Loucy (cell line): ENCODE data around the gene PCYT2.

Experiments
- H2AFZ ChIP-seq: fragments of 200-600 bp; sonication (generic); 2 replicates; pipeline ENCODE4 v1.6.0; 2016; ENCODE audit warnings: antibody characterized with exemption, mild to moderate bottlenecking, low read length, moderate library complexity
- H3F3A ChIP-seq: fragments of 200-600 bp; 2 replicates; pipeline ENCODE4 v1.6.0; 2016; ENCODE audit warnings: antibody characterized with exemption, low read depth, mild to moderate bottlenecking
- H3K27me3 ChIP-seq: fragments of 200-600 bp; sonication (generic); 2 replicates; pipeline ENCODE4 v1.6.1; 2014; ENCODE audit warnings: low read length, mild to moderate bottlenecking; ENCODE audit not compliant: insufficient read depth, poor library complexity, severe bottlenecking
- H3K36me3 ChIP-seq: fragments of 200-600 bp; sonication (generic); 2 replicates; pipeline ENCODE4 v1.6.1; 2016; ENCODE audit warnings: low read length; ENCODE audit not compliant: insufficient read depth
- H3K4me1 ChIP-seq: fragments of 200-600 bp; sonication (generic); 2 replicates; pipeline ENCODE4 v1.5.1; 2014; ENCODE audit warnings: low read length, mild to moderate bottlenecking; ENCODE audit not compliant: insufficient read depth, poor library complexity, severe bottlenecking
- H3K4me2 ChIP-seq: fragments of 200-600 bp; sonication (generic); 2 replicates; pipeline ENCODE4 v1.6.0; 2014; ENCODE audit warnings: antibody characterized with exemption, low read length, low read depth, mild to moderate bottlenecking; ENCODE audit not compliant: poor library complexity, severe bottlenecking
- H3K4me3 ChIP-seq: fragments of 200-600 bp; sonication (generic); 2 replicates; pipeline ENCODE4 v1.5.1; 2014; ENCODE audit warnings: low read length, mild to moderate bottlenecking, mixed read lengths; ENCODE audit not compliant: poor library complexity, severe bottlenecking
- H3K79me2 ChIP-seq: fragments of 200-600 bp; sonication (generic); 2 replicates; pipeline ENCODE4 v1.6.1; 2014; ENCODE audit warnings: low read length; ENCODE audit not compliant: insufficient read depth
- H3K9ac ChIP-seq: fragments of 200-600 bp; sonication (generic); 2 replicates; pipeline ENCODE4 v1.6.0; 2014; ENCODE audit warnings: mild to moderate bottlenecking, low read depth, low read length, moderate library complexity; ENCODE audit not compliant: poor library complexity, severe bottlenecking
- H3K9me2 ChIP-seq: fragments of 200-600 bp; sonication (generic); replicated peaks from 2 replicates; pipeline ENCODE4 v1.6.1; 2016; ENCODE audit warnings: low read depth, low read length, mixed read lengths
- H3K9me3 ChIP-seq: fragments of 200-600 bp; sonication (generic); 2 replicates; pipeline ENCODE4 v1.6.1; 2014; ENCODE audit warnings: mild to moderate bottlenecking, antibody characterized with exemption, low read length, low read depth; ENCODE audit not compliant: insufficient read depth
- H4K20me1 ChIP-seq: fragments of 200-600 bp; sonication (generic); 2 replicates; pipeline ENCODE4 v1.6.0; 2014; ENCODE audit warnings: antibody characterized with exemption, low read length, mild to moderate bottlenecking; ENCODE audit not compliant: insufficient read depth, poor library complexity, severe bottlenecking
- CTCF ChIP-seq: fragments of 200-600 bp; sonication (generic); conservative IDR thresholded peaks from 2 replicates; pipeline ENCODE4 v1.5.1; 2014; ENCODE audit warnings: mild to moderate bottlenecking, antibody characterized with exemption, low read length
- EZH2phosphoT487 ChIP-seq: fragments of 200-600 bp; IDR thresholded peaks from 2 replicates; pipeline ENCODE4 v1.6.1; 2018; ENCODE audit warnings: antibody characterized with exemption, mild to moderate bottlenecking, moderate library complexity, borderline replicate concordance

The PCYT2 gene

DNA sequence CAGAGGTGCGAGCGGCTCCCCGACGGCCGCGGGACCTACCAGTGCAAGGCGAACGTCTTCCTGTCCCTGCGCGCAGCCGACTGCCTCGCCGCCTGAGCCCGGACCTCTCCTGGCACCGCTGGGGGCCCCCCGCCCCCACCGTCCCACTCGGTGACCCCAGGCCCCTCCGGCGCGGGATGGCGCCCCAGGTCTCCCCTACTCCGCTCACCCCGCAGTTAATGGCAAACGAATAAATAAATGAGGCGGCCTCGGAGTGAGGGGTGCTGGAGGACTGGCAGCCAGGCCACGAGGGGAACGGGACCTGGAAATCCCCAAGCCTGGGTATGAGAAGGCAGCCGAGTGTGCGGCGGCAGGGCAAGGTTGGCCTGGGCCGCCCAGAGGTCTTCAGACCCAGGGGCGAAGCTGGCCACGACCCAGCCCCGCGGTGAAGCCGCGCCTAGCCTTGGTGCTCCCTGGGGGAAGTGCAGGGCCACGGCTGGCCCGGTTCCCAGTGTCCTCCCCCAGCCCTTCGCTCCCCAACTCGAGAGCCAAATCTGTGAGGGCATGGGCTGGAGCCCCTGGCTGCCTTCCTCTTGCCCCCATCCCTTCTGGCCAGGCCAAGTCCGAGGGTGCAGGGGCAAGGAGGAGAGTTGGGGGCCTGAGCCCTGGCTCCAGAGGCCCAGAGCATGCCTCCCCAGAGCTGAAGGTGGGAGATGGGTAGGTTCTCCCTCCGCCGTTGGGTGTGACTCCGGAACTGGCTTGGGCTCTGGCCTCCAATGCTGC, 8.4 kb downstream of the PCYT2 start:
- no peak overlapping the region for H2AFZ ChIP-seq
- H3K4me2 ChIP-seq = no peak overlapping the region
- H3K9me3 ChIP-seq = no peaks in the 10 kb centered on the region
- TF ChIP-seq CTCF = no peak
- no peaks in the 10 kb centered on the region for H3K9me2 ChIP-seq
- no peaks in the 10 kb centered on the region for H3K79me2 ChIP-seq
- H3K36me3 ChIP-seq = no peaks in the 10 kb centered on the region; the same call in 1 of the 2 replicates
- no peak overlapping the region for H3K4me3 ChIP-seq
- H3F3A ChIP-seq = no peaks in the 10 kb centered on the region; the same call in 1 of the 2 replicates
- H3K27me3 ChIP-seq = no peaks in the 10 kb centered on the region
- H3K9ac ChIP-seq = no peak overlapping the region
- H4K20me1 ChIP-seq = no peaks in the 10 kb centered on the region
- H3K4me1 ChIP-seq = no peaks in the 10 kb centered on the region

DNA sequence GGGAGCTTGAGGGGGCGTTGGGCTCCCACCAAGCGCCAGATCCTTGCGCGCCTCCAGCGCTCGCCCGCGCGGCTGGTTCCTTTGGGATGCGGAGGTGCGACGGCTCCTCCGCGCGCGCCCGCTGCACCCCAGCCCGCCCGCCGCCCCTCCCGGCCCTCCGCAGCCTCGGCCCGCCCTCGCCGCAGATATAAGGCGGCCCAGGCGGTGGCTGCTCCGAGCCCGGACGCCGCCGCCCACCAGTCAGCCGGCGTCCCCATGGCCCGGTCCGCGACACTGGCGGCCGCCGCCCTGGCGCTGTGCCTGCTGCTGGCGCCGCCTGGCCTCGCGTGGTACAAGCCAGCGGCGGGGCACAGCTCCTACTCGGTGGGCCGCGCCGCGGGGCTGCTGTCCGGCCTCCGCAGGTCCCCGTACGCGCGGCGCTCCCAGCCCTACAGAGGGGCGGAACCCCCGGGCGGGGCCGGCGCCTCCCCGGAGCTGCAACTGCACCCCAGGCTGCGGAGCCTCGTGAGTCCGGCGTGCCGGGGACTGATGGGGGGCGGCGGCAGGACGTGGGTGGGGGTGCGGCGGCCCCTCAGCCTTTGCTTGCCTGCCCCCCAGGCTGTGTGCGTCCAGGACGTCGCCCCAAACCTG, 9.1 kb downstream of the PCYT2 start, which contains the start of gene NPB:
Gene NPB, plus strand, starts transcription at position 216 of the 630 bp plus-strand sequence. Its CDS starts 40 bp downstream, at position 256.
- Histone ChIP-seq H3K4me2 (no peak within 1 kb of the TSS), H3K9ac (no peak within 1 kb of the TSS), H2AFZ (no peak within 1 kb of the TSS), H3K27me3 (no peaks in the 10 kb centered on the region), H3K36me3 (no peaks in the 10 kb centered on the region; the same call in 1 of the 2 replicates), H3K4me1 (no peaks in the 10 kb centered on the region), H3K4me3 (no peak within 1 kb of the TSS), H3K9me2 (no peaks in the 10 kb centered on the region), H3K79me2 (no peaks in the 10 kb centered on the region), H3K9me3 (no peaks in the 10 kb centered on the region), H4K20me1 (no peaks in the 10 kb centered on the region), H3F3A (no peaks in the 10 kb centered on the region; the same call in 1 of the 2 replicates)
- TF ChIP-seq CTCF (no peak), EZH2phosphoT487 (no peak)

- H3K27me3 ChIP-seq = no peaks in the 10 kb centered on the region
- H3K36me3 ChIP-seq = no peaks in the 10 kb centered on the region; the same call in 1 of the 2 replicates
- no peak overlapping the region for H2AFZ ChIP-seq
- no peaks in the 10 kb centered on the region for H3K9me2 ChIP-seq
- H3K4me2 ChIP-seq = no peak overlapping the region
- H3F3A ChIP-seq = no peaks in the 10 kb centered on the region; the same call in 1 of the 2 replicates
- no peaks in the 10 kb centered on the region for H3K9me3 ChIP-seq
- TF ChIP-seq CTCF (no peak), EZH2phosphoT487 (no peak)
- no peaks in the 10 kb centered on the region for H3K79me2 ChIP-seq
- H3K4me3 ChIP-seq = no peak overlapping the region
- no peaks in the 10 kb centered on the region for H4K20me1 ChIP-seq
- H3K9ac ChIP-seq = no peak overlapping the region
- no peaks in the 10 kb centered on the region for H3K4me1 ChIP-seq
These were observed 9.8 kb downstream of the PCYT2 start for GRCh38 chr17:81901167-81902022.
